ENCODE measurements around the gene CYP2F1.
A peak's percentile ranks its signal among the peaks of the same experiment; 100 is the strongest.
"Not testable (repeated sequence)": the region's sequence is repeated elsewhere in the genome, so short reads cannot be mapped to it uniquely, and the experiment has no call there.

The CYP2F1 gene

DNA sequence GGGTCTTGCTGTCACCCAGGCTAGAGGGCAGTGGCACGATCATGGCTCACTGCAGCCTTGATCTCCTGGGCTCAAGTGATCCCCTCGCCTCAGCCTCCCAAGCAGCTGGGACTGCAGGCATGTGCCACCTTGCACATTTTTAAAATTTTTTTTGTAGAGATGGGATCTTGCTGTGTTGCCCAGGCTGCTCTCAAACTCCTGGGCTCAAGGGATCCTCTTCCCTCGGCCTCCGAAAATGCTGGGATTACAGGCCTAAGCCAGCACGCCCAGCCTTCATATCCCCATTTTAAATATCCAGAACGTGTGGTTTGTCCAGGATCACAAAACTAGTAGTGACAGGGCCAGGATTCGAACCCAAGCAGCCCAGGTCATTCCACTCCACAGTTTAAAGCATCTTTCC, 13.1 kb downstream of the CYP2F1 start:
- not testable (repeated sequence) for DNase-seq

GRCh38 chr19:41127801-41128300, 13.6 kb downstream of the CYP2F1 start:
- peak; percentile 34 for DNase-seq

- DNase-seq: no peak
Observed at GRCh38 chr19:41128692-41129091, 14.5 kb downstream of the CYP2F1 start.

- no peak for DNase-seq
Observed at GRCh38 chr19:41131186-41131585, 17.0 kb downstream of the CYP2F1 start.

DNA sequence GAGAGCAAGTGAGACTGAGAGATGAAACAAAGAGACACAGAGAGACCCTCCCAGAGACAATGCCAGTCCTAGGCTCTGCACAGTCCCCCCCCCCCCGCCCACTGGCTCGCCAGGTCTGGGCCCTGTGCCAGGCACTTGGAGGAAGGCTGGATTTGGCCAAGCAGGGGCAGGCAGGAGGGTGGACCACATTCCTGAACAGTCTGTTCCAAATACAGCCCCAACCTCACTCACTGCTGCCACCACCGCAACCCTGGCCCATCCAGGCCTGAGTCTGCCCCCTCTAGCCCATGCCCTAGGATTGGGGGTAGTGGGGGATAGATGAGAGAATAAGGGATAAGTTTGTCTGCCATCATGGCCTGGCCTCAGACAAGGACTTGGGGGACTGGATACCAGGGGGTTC, 19.0 kb downstream of the CYP2F1 start:
- no peak for DNase-seq

DNA sequence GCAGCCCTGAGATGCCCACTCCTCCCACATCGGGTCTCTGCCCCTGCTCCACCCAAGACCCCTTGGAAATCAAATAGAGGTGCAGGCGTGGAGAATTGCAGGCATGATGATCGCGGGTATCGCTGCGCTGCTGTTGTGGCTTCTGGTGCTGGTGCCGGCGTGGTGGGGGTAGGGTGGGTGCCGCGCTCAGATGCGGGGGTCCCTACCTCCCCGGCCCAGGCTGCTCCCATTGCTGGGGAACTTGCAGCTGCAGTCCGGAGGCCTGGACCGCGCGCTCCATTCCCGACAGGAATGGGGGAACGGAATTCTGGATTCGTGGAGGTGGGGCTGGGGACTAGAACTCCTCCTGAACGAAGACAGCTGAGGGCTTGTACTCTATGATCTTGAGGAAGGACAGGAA, 20.4 kb downstream of the CYP2F1 start:
- DNase-seq: no peak

DNA sequence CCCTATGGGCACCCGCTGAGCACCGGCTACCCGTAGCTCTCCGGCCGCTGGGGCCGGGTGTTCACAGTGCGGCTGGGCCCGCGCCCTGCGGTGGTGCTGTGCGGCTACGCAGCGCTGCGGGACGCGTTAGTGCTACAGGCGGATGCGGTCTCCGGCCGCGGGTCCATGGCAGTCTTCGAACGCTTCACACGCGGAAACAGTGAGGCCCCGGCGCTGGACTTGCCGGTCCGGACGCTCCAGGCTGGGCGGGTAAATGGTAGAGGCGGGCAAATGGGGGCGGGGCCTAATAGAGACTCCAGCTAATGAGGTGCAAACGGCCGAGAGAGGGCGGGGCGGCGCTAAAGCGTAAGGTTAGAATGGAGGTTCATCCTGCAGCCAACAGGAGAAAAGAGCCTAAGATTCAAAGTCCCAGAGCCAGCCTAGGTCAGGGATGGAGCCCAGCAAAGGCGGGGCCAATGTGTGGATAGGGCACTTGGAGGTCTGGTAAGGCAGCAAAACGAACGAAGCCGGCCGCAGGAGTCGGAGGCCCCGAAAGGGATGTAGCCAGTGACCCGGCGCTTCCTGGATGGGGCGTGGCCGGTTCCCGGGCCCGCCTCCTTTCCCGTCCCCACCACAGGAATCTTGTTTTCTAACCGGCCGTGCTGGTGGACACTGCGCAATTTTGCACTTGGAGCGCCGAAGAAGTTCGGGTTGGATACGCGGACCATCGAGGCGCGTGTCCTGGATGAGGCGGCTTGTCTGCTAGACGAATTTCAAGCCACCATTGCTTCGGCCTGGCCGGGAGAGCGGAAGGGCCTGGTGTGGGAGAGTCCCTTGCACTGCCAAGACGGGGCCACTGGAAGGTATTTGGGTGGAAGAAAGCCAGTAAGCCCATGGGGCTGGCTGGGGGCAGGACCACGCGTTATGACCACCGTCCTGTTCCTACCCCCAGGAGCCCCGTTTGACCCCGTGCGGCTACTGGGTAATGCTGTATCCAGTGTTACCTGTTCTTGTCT, 21.5 kb downstream of the CYP2F1 start:
- not testable (repeated sequence) for DNase-seq

GRCh38 chr19:41136636-41137455, 22.6 kb downstream of the CYP2F1 start:
- no peak for DNase-seq

DNA sequence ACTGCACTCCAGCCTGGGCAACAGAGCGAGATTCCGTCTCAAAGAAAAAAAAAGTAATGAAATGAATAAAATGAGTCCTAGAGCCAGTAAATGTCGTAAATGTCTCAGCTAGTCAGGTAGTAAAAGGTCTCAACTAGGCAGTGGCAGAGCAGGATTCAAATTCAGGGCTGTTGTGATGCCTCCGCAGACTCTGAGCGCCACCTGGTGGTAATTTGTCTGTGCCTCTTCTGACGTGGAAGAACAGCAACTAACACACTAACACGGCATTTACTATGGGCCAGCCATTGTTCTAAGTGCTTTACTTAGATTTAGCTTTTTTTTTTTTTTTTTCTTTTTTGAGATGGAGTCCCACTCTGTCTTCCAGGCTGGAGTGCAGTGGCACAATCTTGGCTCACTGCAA, 30.2 kb downstream of the CYP2F1 start:
- peak; percentile 29 for DNase-seq

GRCh38 chr19:41149831-41150230, 35.6 kb downstream of the CYP2F1 start:
- no peak for DNase-seq

- DNase-seq: not testable (repeated sequence)
Observed at GRCh38 chr19:41150986-41151385, 36.8 kb downstream of the CYP2F1 start.

DNA sequence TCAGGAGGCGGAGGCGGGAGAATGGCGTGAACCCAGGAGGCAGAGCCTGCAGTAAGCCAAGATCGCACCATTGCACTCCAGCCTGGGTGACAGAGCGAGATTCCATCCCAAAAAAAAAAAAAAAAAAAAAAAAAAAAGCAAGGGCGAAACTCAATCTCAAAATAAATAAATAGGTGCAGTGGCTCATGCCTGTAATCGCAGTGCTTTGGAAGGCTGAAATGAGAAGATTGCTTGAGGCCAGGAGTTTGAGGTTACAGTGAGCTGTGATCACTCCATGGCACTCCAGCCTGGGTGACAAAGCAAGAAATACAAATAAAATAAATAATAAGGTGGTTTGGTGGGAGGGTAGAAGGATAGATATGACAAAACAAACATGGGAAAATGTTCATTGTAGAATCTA, 39.8 kb downstream of the CYP2F1 start:
- no peak for DNase-seq

GRCh38 chr19:41156207-41156606, 42.0 kb downstream of the CYP2F1 start:
- DNase-seq: no peak

DNA sequence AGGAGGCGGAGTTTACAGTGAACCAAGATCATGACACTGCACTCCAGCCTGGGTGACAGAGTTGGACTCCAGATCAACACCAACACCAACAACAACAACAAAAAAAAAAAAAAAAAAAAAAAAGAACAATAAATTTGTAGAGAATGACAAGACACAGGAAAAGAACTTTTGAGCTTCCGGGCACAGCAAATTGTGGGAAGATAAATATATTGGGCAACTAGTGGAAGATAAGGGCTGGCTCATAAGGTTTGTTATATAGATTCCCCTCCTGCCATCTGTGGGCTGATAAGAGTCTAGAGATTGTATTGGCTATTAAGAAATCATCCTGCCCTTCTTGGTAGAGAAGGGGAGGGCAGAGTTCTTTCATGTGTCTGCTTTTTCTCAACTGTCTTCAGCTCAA, 45.6 kb downstream of the CYP2F1 start:
- no peak for DNase-seq

- no peak for DNase-seq
Observed at GRCh38 chr19:41161903-41162302, 47.7 kb downstream of the CYP2F1 start.

- DNase-seq: no peak
Observed at GRCh38 chr19:41166944-41167804, 52.9 kb downstream of the CYP2F1 start.

- no peak for DNase-seq
Observed at GRCh38 chr19:41172297-41173164, 58.3 kb downstream of the CYP2F1 start.

DNA sequence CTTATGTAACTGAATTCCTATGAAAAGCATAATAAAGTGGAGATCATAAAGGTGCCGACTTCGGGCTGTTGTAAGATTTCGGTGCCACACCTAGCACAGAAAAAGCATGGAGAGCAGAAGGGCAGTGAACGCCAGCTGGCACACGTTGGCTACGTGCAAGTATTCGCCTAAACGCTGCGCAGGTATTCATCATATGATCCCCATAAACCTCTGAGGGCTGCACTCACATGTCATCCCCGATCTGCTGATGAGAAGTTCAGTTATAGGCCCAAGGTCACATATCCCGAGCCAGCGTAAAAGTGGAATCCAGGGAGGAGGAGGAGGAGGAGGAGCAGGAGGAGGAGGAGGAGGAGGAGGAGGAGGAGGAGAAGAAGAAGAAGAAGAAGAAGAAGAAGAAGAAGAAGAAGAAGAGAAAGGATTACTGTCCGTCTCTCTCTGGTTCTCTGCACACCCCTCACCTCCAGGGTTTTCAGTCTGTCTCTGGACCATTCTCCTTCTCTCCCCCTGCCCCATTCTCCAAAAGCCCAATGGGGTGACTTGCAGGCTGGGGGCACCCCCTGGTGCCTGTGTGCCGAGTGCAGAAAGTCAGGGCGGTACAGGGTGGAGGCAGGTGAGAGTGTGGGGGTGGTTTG, 60.2 kb downstream of the CYP2F1 start:
- DNase-seq: no peak

GRCh38 chr19:41175801-41176777, 61.9 kb downstream of the CYP2F1 start:
- no peak for DNase-seq

All from NCI-H2171 (cell line).